GM19099 (cell line): ENCODE results near the gene DNAJB5.

Experiments used
- POLR2A ChIP-seq: IDR thresholded peaks from 3 replicates; pipeline ENCODE4 v1.6.1; 2011; ENCODE audit warnings: low read depth; ENCODE audit not compliant: insufficient read length; ENCODE audit errors: extremely low read depth

Gene DNAJB5

DNA sequence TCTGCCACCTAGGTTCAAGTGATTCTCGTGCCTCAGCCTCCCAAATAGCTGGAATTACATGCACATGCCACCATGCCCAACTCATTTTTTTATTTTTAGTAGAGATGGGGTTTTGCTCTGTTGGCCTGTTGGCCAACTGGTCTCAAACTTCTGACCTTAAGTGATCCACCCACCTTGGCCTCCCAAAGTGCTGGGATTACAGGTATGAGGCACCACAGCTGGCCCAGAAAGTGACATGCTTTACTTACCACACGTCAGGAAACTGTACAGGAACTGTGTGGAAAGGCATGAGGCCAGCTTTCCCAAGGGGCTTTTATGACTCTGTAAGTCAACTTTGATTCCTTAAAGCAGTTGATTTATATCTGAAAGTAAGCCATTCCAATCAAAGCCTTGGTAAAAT, 25.0 kb downstream of the DNAJB5 start:
- no peak for TF ChIP-seq POLR2A

DNA sequence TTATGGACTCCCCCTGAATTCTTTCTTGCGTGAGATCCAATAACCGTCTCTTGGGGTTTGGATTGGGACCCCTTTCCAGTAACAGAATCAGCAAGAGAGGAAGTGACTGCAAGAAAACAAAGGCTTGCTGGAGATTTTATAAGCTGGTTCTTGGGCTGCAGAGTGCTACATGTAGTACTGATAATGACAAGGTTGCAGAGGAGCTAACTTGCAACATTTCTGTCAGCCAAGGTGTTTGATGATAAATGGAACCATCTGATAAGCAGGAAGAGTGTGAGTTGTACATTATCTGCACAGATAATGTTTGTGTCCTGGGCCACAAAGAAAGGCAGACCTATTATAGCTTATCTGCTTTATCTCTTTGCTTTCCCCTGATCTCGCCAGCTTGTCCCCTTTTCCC, 37.1 kb downstream of the DNAJB5 start:
- TF ChIP-seq POLR2A, result no peak

DNA sequence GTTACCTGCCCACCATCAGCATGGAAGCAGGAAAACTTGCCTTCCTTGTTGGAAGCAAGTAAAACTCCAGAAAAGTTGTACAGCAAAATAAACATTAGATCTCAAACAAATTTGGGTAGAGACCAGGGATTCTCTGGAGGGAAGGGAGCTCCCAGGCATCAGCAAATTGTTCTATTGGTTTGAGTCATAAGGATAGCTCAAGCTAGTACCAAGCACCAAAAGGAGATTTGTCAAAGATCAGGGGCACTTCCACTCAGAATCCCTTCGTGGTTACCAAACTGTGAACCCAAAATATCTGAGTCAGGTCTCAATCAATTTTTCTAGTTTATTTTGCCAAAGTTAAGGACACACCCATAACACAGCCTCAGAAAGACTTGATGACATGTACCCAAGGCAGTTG, 37.8 kb downstream of the DNAJB5 start:
- no peak for TF ChIP-seq POLR2A

GRCh38 chr9:35027860-35028259, 38.3 kb downstream of the DNAJB5 start:
- TF ChIP-seq POLR2A, result no peak

DNA sequence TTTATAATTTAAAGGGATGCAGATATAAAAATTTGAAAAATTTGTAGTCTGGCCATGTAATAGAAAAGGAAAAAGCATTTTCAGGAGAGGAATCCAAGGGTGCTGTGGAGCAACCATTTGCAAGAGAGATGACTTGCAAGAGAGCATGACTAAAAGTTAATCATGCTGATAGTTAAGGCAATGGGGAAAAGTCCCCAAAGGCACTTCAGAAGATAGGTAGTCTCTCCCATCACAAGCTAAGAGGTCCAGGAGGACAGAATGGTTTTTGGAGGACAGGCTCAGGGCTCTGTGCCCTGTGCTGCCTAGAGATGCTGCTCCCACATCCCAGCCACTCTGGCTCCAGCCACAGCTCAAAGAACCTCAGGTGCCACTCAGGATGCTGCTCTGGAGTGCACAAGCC, 38.8 kb downstream of the DNAJB5 start:
- TF ChIP-seq POLR2A, result no peak

DNA sequence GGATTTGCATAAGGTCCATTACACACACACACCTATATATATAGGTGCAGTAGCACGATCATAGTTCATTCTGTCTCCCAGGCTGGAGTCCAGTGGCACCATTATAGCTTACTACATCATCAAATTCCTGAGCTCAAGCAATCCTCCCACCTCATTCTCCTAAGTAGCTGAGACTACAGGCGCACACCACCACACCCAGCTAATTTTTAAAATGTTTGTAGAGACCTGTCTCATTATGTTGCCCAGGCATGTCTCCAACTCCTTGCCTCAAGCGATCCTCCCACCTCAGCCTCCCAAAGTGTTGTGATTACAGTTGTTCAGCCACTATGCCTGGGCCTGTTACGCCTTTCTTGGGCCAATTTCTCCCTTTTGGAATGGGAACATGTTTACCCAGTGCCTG, 39.7 kb downstream of the DNAJB5 start:
- no peak for TF ChIP-seq POLR2A

- no peak for TF ChIP-seq POLR2A
Observed at GRCh38 chr9:35029852-35030251, 40.3 kb downstream of the DNAJB5 start.

DNA sequence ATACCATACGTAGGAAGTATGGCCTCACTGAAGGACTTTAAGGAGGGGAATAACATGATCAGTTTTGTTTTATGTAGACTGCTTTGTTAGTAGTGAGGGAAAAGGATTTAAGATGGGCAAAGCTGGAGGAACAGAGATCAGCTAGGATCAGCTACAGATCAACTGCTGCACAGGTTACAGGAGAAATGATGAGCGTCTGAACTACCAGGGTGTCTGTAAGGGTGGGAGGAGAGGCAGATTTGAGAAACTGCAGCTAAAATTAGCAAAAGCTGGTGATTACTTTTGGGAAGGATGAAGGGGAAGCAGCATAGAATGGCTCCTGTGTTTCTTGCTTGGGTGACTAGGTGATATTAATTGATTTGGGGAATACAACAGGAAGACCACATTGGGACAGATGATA, 43.6 kb downstream of the DNAJB5 start:
- no peak for TF ChIP-seq POLR2A

DNA sequence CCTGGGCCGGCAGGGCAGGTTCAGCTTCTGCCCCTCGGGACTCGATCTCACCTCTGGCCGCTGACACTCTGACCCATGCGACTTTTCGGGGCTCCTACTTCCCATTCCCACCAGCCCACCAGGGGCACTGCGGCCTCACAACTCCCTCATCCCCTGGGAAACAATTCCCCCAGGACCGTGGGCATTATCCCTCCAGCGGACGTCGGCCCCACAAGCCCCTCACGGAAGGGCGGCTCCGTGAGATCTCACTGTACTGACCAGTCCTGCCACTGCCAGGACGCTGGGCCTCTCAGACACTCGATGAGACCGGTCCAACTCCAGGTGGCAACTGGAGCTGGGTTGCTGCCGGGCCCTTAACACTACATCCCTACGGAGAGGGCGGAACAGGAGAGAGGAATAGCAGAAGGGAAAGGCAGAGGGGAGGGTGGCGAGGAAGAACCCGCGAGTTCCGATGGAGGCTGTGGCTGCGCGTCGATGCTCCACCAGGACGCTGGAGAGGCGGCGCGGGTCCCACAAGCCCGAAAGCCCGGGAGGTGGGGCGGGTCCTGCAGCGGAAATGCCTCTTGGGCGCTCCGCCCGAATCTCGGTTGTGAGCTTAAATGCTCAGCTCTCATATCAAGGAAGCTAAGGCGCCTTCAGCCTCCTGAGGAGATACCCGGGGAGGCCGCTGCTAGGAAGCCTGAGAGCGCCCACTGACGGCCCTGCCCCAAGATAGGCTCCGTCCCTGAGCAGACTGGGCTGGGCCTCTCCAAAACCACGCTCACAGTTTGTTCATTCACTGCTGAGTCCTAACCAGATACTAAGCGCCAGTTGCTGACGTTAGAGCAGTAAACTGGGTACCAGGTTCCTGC, 46.5 kb downstream of the DNAJB5 start:
- TF ChIP-seq POLR2A, result no peak

- TF ChIP-seq POLR2A, result no peak
Observed at GRCh38 chr9:35042081-35042604, 52.6 kb downstream of the DNAJB5 start.

- no peak for TF ChIP-seq POLR2A
Observed at GRCh38 chr9:35042891-35043545, 53.5 kb downstream of the DNAJB5 start.

DNA sequence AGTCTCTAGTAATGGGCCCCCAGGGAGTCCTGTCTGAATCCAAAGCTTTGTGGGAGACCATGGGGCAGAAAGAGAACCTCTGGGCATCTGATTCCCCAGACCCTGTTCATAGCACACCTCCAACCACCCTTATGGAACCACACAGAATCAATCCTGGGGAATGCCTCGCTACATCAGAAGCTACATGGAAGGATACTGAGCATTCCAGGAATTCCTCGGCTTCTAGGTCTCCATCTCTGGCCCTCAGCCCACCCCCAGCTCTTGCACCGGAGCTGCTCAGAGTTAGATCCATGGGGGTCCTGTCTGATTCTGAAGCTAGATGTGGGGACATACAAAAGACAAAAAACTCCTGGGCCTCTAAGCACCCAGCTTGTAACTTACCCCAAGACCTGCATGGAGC, 54.5 kb downstream of the DNAJB5 start:
- no peak for TF ChIP-seq POLR2A
